ENCODE data around the gene CASS4. TPM values are rescaled to one million over a fixed set of nuclear protein-coding genes. Genes with fewer than 3 reads are reported as not detected.
"Not testable (repeated sequence)": the region's sequence is repeated elsewhere in the genome, so short reads cannot be mapped to it uniquely, and the experiment has no call there.

Gene CASS4
- total RNA-seq, 1 donor from 2014 or later, result 0.56 TPM

- H3K27ac Mint-ChIP-seq, result no peak overlapping the region
- TF ChIP-seq CTCF (conservative IDR thresholded peaks at IDR 0.05), result no peak
- DNase-seq (ENCODE audit: extremely low spot score, unreplicated experiment), result no peak
- H3K9me3 Mint-ChIP-seq, result no peaks in the 10 kb centered on the region
- peaks cover 22% of the 10 kb centered on the region for H3K36me3 Mint-ChIP-seq
- peaks cover 30% of the 10 kb centered on the region for H3K4me1 Mint-ChIP-seq (ENCODE audit: unreplicated experiment)
- no peak overlapping the region for H3K4me3 Mint-ChIP-seq
- H3K27me3 Mint-ChIP-seq, result no peaks in the 10 kb centered on the region
These were observed 19.1 kb upstream of the CASS4 start for GRCh38 chr20:56392881-56393482.

GRCh38 chr20:56393653-56394052, 18.4 kb upstream of the CASS4 start:
- no peaks in the 10 kb centered on the region for H3K27me3 Mint-ChIP-seq
- TF ChIP-seq CTCF (conservative IDR thresholded peaks at IDR 0.05), result no peak
- H3K4me3 Mint-ChIP-seq, result no peak overlapping the region
- H3K27ac Mint-ChIP-seq, result no peak overlapping the region
- H3K9me3 Mint-ChIP-seq, result no peaks in the 10 kb centered on the region
- H3K4me1 Mint-ChIP-seq (ENCODE audit: unreplicated experiment), result peaks cover 30% of the 10 kb centered on the region
- DNase-seq (ENCODE audit: extremely low spot score, unreplicated experiment), result no peak
- peaks cover 22% of the 10 kb centered on the region for H3K36me3 Mint-ChIP-seq

- no peak overlapping the region for H3K4me3 Mint-ChIP-seq
- peaks cover 16% of the 10 kb centered on the region for H3K4me1 Mint-ChIP-seq (ENCODE audit: unreplicated experiment)
- DNase-seq (ENCODE audit: extremely low spot score, unreplicated experiment), result no peak
- TF ChIP-seq CTCF (conservative IDR thresholded peaks at IDR 0.05), result no peak
- H3K27me3 Mint-ChIP-seq, result no peaks in the 10 kb centered on the region
- no peak overlapping the region for H3K27ac Mint-ChIP-seq
- H3K9me3 Mint-ChIP-seq, result no peaks in the 10 kb centered on the region
- peaks cover 15% of the 10 kb centered on the region for H3K36me3 Mint-ChIP-seq
These were observed 16.9 kb upstream of the CASS4 start for GRCh38 chr20:56395166-56395565.

GRCh38 chr20:56400001-56400640, 11.9 kb upstream of the CASS4 start:
- Mint-ChIP-seq H3K27me3 (no peaks in the 10 kb centered on the region), H3K36me3 (peaks cover 33% of the 10 kb centered on the region), H3K4me3 (no peak overlapping the region), H3K9me3 (no peaks in the 10 kb centered on the region), H3K4me1 (ENCODE audit: unreplicated experiment) (no peaks in the 10 kb centered on the region), H3K27ac (no peak overlapping the region)
- DNase-seq (ENCODE audit: extremely low spot score, unreplicated experiment), result no peak
- TF ChIP-seq CTCF (conservative IDR thresholded peaks at IDR 0.05), result peak; percentile 92

- DNase-seq (ENCODE audit: extremely low spot score, unreplicated experiment), result no peak
- H3K36me3 Mint-ChIP-seq, result peaks cover 35% of the 10 kb centered on the region
- H3K4me1 Mint-ChIP-seq (ENCODE audit: unreplicated experiment), result no peaks in the 10 kb centered on the region
- H3K9me3 Mint-ChIP-seq, result no peaks in the 10 kb centered on the region
- no peak overlapping the region for H3K4me3 Mint-ChIP-seq
- no peak overlapping the region for H3K27ac Mint-ChIP-seq
- TF ChIP-seq CTCF (conservative IDR thresholded peaks at IDR 0.05), result no peak
- H3K27me3 Mint-ChIP-seq, result no peaks in the 10 kb centered on the region
These were observed 8.6 kb upstream of the CASS4 start for GRCh38 chr20:56403465-56403864.

GRCh38 chr20:56405356-56405755, 6.7 kb upstream of the CASS4 start:
- not testable (repeated sequence) for H3K9me3 Mint-ChIP-seq; H3K4me3 Mint-ChIP-seq; H3K27me3 Mint-ChIP-seq; DNase-seq (ENCODE audit: extremely low spot score, unreplicated experiment); H3K4me1 Mint-ChIP-seq (ENCODE audit: unreplicated experiment); H3K27ac Mint-ChIP-seq
- peaks cover 30% of the 10 kb centered on the region for H3K36me3 Mint-ChIP-seq
